HG02840 (cell line): ENCODE results near the gene GGTA1.

Experiments
- ATAC-seq: cut with Tn5 transposase; IDR thresholded peaks from one replicate; pipeline ENCODE4 v1.9.1; 2021; ENCODE audit warnings: mild to moderate bottlenecking, moderate library complexity, moderate number of reproducible peaks; ENCODE audit not compliant: unreplicated experiment, low FRiP score

GGTA1 gene

DNA sequence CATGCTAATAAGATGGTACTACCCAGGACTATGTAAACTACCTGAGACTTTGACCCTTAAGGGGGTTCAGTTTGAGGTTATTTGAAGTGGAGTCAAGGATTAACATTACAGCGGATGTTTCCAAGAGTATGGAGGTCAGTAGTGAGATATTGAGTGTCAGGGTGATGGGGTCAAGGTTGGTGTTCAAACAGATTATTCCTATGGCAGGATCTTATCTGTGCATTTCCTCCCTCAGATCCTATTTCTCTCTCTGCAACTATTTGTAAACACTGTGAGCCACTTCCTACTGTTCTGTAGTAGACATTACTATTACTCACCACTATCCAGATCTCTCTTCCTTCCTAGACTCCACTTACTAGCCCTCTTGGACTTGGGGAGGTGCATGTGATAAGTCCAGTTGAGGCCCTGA is 75.6 kb downstream of the GGTA1 start:
- no peak for ATAC-seq

DNA sequence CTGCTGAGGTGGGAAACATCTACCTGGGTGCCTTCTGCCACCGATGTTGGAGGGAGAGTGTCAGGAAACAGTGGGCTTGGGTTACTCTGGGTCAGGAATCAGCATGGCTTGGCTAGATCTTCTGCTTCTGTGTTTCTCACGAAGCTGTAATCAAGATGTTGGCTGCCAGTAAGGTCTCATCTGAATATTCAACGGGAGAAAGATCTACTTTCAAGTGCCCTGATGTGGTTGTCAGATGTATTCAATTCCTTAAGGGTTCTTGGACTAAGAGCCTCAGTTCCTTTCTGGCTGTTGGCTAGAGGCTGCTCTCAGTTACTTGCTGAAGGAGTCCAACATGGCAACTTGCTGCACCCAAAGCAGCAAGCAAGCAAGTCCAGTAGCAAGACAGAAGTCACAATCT is 87.7 kb downstream of the GGTA1 start:
- no peak for ATAC-seq

DNA sequence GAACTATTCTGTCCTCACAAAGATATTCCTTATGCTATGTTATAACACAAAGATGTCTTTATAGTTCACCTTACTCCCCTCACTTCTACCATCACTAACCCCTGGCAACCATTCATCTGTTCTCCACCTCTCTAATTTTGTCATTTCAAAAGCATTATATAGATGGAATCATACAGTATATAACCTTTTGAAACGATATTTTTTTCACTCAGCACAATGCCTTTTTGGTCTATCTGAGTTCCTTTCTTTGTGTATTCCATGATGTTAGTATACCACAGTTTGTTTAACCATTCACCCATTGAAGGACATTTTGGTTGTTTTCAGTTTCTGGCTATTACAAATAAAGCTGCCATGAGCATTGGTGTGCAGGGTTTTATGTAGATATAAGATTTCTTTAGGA is 93.7 kb downstream of the GGTA1 start:
- no peak for ATAC-seq
